ENCODE results near the gene TNFRSF19.

The TNFRSF19 gene

DNA sequence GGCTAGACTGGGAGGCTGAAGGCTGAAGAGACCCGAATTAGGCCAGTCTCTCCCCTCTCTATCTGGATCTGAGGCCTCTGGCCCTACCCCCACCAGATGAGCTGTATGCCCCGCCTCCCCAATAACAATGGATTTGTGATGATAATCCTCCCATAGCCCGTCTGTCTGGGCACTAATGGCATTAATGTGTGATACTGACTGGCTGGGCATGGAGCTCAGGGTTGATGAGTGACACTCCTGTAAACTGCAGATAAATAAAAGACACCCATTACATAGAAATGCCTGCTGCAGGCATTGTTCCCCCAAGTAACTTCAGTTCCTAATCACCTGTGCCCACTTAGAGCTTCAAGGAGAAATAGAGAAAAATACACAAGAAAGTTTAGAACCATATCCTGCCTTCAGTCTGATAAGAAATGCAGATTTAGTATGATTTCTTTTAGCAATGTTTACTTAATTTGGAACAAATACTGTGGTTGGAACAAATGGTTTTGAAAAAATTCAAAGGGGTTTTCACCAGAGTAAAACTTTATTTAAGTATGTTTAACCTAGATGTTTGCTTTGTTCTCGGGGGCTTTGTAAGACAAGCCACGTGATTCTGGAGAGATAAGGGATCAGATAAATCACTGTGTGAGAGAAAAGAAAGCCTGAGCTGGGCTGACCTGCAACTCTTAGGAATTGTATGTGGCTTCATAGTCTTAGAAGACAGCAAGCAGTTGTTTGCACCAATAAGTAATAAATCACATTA is 60.3 kb downstream of the TNFRSF19 start:
- peaks cover 21 to 33% of the 10 kb centered on the region in 2 experiments for H3K4me1 ChIP-seq (ENCODE audit: control insufficient read depth in 1 of 2, insufficient read depth in 2 of 2, low read length in 2 of 2)
- peak overlapping the region; percentile 77 for H2BK120ac ChIP-seq (ENCODE audit: insufficient read depth, low read length, poor library complexity)
- peak overlapping the region; percentile 72 for H3K27ac ChIP-seq (ENCODE audit: low read depth, low read length)
- no peaks in the 10 kb centered on the region for H3K79me2 ChIP-seq (ENCODE audit: control insufficient read depth, insufficient read depth, low read length, poor library complexity)
- peak overlapping the region; percentile 75 for H3K14ac ChIP-seq (ENCODE audit: low read length)
- H3K79me1 ChIP-seq (ENCODE audit: low read length) = peaks cover 26% of the 10 kb centered on the region
- H3K4me3 ChIP-seq (ENCODE audit: low read depth, low read length) = no peak overlapping the region
- H2BK5ac ChIP-seq (ENCODE audit: low read depth, low read length, poor library complexity) = peak overlapping the region; percentile 63
- no peaks in the 10 kb centered on the region for H3K27me3 ChIP-seq (ENCODE audit: insufficient read depth, low read length)
- peak overlapping the region; percentile 82 for H3K18ac ChIP-seq (ENCODE audit: low read length)
- no peak overlapping the region for H2AK5ac ChIP-seq (ENCODE audit: low read length)
- H4K12ac ChIP-seq (ENCODE audit: low read depth, low read length) = no peak overlapping the region
- peak overlapping the region; percentile 21 for H2BK12ac ChIP-seq (ENCODE audit: low read length)
- no peak for DNase-seq
- H2AFZ ChIP-seq (ENCODE audit: insufficient read depth, low read length, poor library complexity) = no peak overlapping the region
- H3K9ac ChIP-seq (ENCODE audit: low read length) = no peak overlapping the region
- WGBS (ENCODE audit: extremely low coverage, insufficient coverage, insufficient read length) = no CpG with 5 or more reads among the region's 5 CpGs
- H3K36me3 ChIP-seq (ENCODE audit: control insufficient read depth in 1 of 2, insufficient read depth in 2 of 2, low read length in 2 of 2) = peaks cover 13 to 17% of the 10 kb centered on the region in 2 experiments
- no peaks in the 10 kb centered on the region for H3K9me3 ChIP-seq (ENCODE audit: insufficient read depth, low read depth, low read length)
- peak overlapping the region; percentile 83 for H4K91ac ChIP-seq (ENCODE audit: low read depth, low read length)
- peak overlapping the region; percentile 86 for H4K8ac ChIP-seq (ENCODE audit: low read depth, low read length)
- no peak overlapping the region for H3K23ac ChIP-seq (ENCODE audit: low read length)
- peak overlapping the region; percentile 76 for H3K4ac ChIP-seq (ENCODE audit: low read depth, low read length)
- no peak overlapping the region for H3K4me2 ChIP-seq (ENCODE audit: low read length)

DNA sequence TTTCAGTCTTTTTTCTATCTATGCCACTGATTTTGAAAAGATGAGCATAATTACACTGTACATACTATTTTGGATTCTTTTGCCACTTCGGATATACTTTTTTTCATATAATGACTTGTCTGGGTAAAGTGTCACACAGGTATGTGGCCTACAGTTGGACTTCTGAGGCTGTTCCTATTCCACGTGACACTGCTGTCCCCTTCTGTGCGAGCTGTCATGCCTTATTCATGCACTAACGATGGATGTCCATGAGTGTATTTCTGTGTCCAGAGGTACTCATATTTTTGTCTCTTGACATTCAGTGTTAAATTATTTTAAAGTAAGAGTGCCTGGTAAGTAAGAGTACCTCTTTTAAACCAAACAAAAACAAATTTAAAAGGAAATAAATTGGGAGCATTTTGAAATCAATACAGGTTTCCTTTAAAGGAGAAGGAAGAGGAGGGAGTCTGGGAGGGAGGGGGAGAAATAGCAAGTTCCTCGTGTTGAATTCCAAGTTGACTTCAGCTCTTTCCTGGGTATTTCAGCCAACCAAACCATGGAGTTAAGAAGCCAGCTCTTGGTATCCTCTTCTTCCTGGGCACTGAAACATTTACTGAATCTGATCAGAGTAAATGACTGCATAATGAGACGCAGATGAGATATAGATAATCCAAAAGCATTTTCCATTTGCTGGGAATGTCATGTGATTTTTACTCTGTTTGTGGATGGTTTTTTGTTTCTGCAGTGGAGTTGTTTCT is 61.3 kb downstream of the TNFRSF19 start:
- no peak overlapping the region for H4K12ac ChIP-seq (ENCODE audit: low read depth, low read length)
- no peak overlapping the region for H3K4ac ChIP-seq (ENCODE audit: low read depth, low read length)
- H3K18ac ChIP-seq (ENCODE audit: low read length) = no peak overlapping the region
- H2BK5ac ChIP-seq (ENCODE audit: low read depth, low read length, poor library complexity) = peak overlapping the region; percentile 73
- no peaks in the 10 kb centered on the region for H3K79me2 ChIP-seq (ENCODE audit: control insufficient read depth, insufficient read depth, low read length, poor library complexity)
- H2BK120ac ChIP-seq (ENCODE audit: insufficient read depth, low read length, poor library complexity) = peak overlapping the region; percentile 81
- no peak for DNase-seq
- no peak overlapping the region for H3K4me2 ChIP-seq (ENCODE audit: low read length)
- peaks cover 26% of the 10 kb centered on the region for H3K79me1 ChIP-seq (ENCODE audit: low read length)
- no peaks in the 10 kb centered on the region for H3K27me3 ChIP-seq (ENCODE audit: insufficient read depth, low read length)
- peak overlapping the region; percentile 61 for H3K14ac ChIP-seq (ENCODE audit: low read length)
- no peak overlapping the region for H3K4me3 ChIP-seq (ENCODE audit: low read depth, low read length)
- peak overlapping the region; percentile 76 for H4K91ac ChIP-seq (ENCODE audit: low read depth, low read length)
- H2AFZ ChIP-seq (ENCODE audit: insufficient read depth, low read length, poor library complexity) = no peak overlapping the region
- peak overlapping the region; percentile 74 for H3K27ac ChIP-seq (ENCODE audit: low read depth, low read length)
- H2BK12ac ChIP-seq (ENCODE audit: low read length) = peak overlapping the region; percentile 93
- H4K8ac ChIP-seq (ENCODE audit: low read depth, low read length) = no peak overlapping the region
- no peak overlapping the region for H2AK5ac ChIP-seq (ENCODE audit: low read length)
- no peaks in the 10 kb centered on the region for H3K9me3 ChIP-seq (ENCODE audit: insufficient read depth, low read depth, low read length)
- peaks cover 15 to 18% of the 10 kb centered on the region in 2 experiments for H3K36me3 ChIP-seq (ENCODE audit: control insufficient read depth in 1 of 2, insufficient read depth in 2 of 2, low read length in 2 of 2)
- WGBS (ENCODE audit: extremely low coverage, insufficient coverage, insufficient read length) = no CpG with 5 or more reads among the region's 6 CpGs
- H3K9ac ChIP-seq (ENCODE audit: low read length) = no peak overlapping the region
- H3K23ac ChIP-seq (ENCODE audit: low read length) = no peak overlapping the region
- H3K4me1 ChIP-seq (ENCODE audit: control insufficient read depth in 1 of 2, insufficient read depth in 2 of 2, low read length in 2 of 2) = peaks cover 21 to 33% of the 10 kb centered on the region in 2 experiments

- Histone ChIP-seq H4K8ac (ENCODE audit: low read depth, low read length) (peak overlapping the region; percentile 11), H4K12ac (ENCODE audit: low read depth, low read length) (no peak overlapping the region), H3K23ac (ENCODE audit: low read length) (no peak overlapping the region), H3K4ac (ENCODE audit: low read depth, low read length) (peak overlapping the region; percentile 33), H2BK12ac (ENCODE audit: low read length) (peak overlapping the region; percentile 50), H4K91ac (ENCODE audit: low read depth, low read length) (peak overlapping the region; percentile 28), H3K18ac (ENCODE audit: low read length) (peak overlapping the region; percentile 72), H3K79me2 (ENCODE audit: control insufficient read depth, insufficient read depth, low read length, poor library complexity) (no peaks in the 10 kb centered on the region), H3K9me3 (ENCODE audit: insufficient read depth, low read depth, low read length) (no peaks in the 10 kb centered on the region), H2AFZ (ENCODE audit: insufficient read depth, low read length, poor library complexity) (no peak overlapping the region), H3K27ac (ENCODE audit: low read depth, low read length) (peak overlapping the region; percentile 74), H3K9ac (ENCODE audit: low read length) (no peak overlapping the region), H3K4me3 (ENCODE audit: low read depth, low read length) (no peak overlapping the region), H2AK5ac (ENCODE audit: low read length) (no peak overlapping the region), H3K36me3 (ENCODE audit: control insufficient read depth in 1 of 2, insufficient read depth in 2 of 2, low read length in 2 of 2) (peaks cover 11 to 13% of the 10 kb centered on the region in 2 experiments), H2BK120ac (ENCODE audit: insufficient read depth, low read length, poor library complexity) (peak overlapping the region; percentile 68), H3K79me1 (ENCODE audit: low read length) (peaks cover 22% of the 10 kb centered on the region), H3K14ac (ENCODE audit: low read length) (peak overlapping the region; percentile 24), H3K4me1 (ENCODE audit: control insufficient read depth in 1 of 2, insufficient read depth in 2 of 2, low read length in 2 of 2) (peaks cover 19 to 30% of the 10 kb centered on the region in 2 experiments), H3K4me2 (ENCODE audit: low read length) (no peak overlapping the region), H3K27me3 (ENCODE audit: insufficient read depth, low read length) (no peaks in the 10 kb centered on the region), H2BK5ac (ENCODE audit: low read depth, low read length, poor library complexity) (peak overlapping the region; percentile 52)
- DNase-seq = no peak
- no CpG with 5 or more reads among the region's 1 CpG for WGBS (ENCODE audit: extremely low coverage, insufficient coverage, insufficient read length)
Measured at GRCh38 chr13:23632048-23632582, 61.9 kb downstream of the TNFRSF19 start.

DNA sequence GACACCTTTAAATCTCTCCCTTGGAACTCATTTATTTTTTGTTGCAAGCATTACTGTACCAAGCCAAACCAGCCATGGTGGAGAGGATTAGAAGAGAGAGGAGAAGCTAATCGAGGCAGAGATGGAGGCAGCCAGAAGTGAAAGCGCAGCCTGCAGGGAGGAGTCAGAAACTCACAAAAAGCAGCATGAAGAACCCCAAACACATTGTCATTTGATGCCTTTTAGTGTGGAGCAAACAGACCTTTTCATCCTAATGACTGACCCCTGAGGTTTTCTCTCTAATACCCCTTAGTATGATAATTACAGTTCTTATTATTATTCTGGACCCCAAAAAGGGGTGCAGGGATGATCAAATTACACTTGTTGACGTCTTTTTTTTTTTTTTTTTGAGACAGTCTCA is 62.5 kb downstream of the TNFRSF19 start:
- no CpG with 5 or more reads among the region's 3 CpGs for WGBS (ENCODE audit: extremely low coverage, insufficient coverage, insufficient read length)
- Histone ChIP-seq H4K8ac (ENCODE audit: low read depth, low read length) (peak overlapping the region; percentile 48), H3K9ac (ENCODE audit: low read length) (no peak overlapping the region), H3K4me3 (ENCODE audit: low read depth, low read length) (no peak overlapping the region), H3K36me3 (ENCODE audit: control insufficient read depth in 1 of 2, insufficient read depth in 2 of 2, low read length in 2 of 2) (peaks cover 10 to 13% of the 10 kb centered on the region in 2 experiments), H3K79me2 (ENCODE audit: control insufficient read depth, insufficient read depth, low read length, poor library complexity) (no peaks in the 10 kb centered on the region), H2BK12ac (ENCODE audit: low read length) (peak overlapping the region; percentile 65), H3K18ac (ENCODE audit: low read length) (peak overlapping the region; percentile 68), H3K14ac (ENCODE audit: low read length) (no peak overlapping the region), H3K9me3 (ENCODE audit: insufficient read depth, low read depth, low read length) (no peaks in the 10 kb centered on the region), H2AFZ (ENCODE audit: insufficient read depth, low read length, poor library complexity) (no peak overlapping the region), H2AK5ac (ENCODE audit: low read length) (peak overlapping the region; percentile 41), H3K4ac (ENCODE audit: low read depth, low read length) (no peak overlapping the region), H3K23ac (ENCODE audit: low read length) (no peak overlapping the region), H3K4me1 (ENCODE audit: control insufficient read depth in 1 of 2, insufficient read depth in 2 of 2, low read length in 2 of 2) (peaks cover 19 to 28% of the 10 kb centered on the region in 2 experiments), H3K4me2 (ENCODE audit: low read length) (no peak overlapping the region), H2BK5ac (ENCODE audit: low read depth, low read length, poor library complexity) (no peak overlapping the region), H4K91ac (ENCODE audit: low read depth, low read length) (no peak overlapping the region), H4K12ac (ENCODE audit: low read depth, low read length) (no peak overlapping the region), H3K79me1 (ENCODE audit: low read length) (peaks cover 19% of the 10 kb centered on the region), H3K27me3 (ENCODE audit: insufficient read depth, low read length) (no peaks in the 10 kb centered on the region), H3K27ac (ENCODE audit: low read depth, low read length) (peak overlapping the region; percentile 33), H2BK120ac (ENCODE audit: insufficient read depth, low read length, poor library complexity) (no peak overlapping the region)
- no peak for DNase-seq
